GM12878 (cell line): ENCODE measurements around the gene RNU5B-1. TPM values are rescaled to one million over a fixed set of nuclear protein-coding genes. Genes with fewer than 3 reads are reported as not detected.
A peak's percentile ranks its signal among the peaks of the same experiment; 100 is the strongest.

Source experiments
- ATAC-seq: fragments of 200-7000 bp; cut with Tn5 transposase; 3 replicates; pipeline ENCODE4 v1.9.1; 2020; ENCODE audit warnings: mild to moderate bottlenecking, moderate library complexity
- BruUV-seq: library from RNA; stranded (reverse); fragments of 400-500 nt; replicated peaks from 2 replicates; lab custom pipeline; 2021; lab: Mats Ljungman, UMichigan
- CTCF ChIA-PET: fragments of 300-600 bp; sonication (Branson Sonifier 250); formaldehyde crosslinking; extraction: SDS; loops from one replicate; lab custom pipeline; 2021; ENCODE audit warnings: inconsistent platforms; lab: Yijun Ruan, JAX
- POLR2A ChIA-PET: fragments of 350-600 bp; formaldehyde crosslinking; extraction: SDS; loops from one replicate; lab custom pipeline; 2021; ENCODE audit warnings: inconsistent platforms; lab: Charles Lee
- RAD21 ChIA-PET: fragments of 300-600 bp; sonication (Branson Sonifier 250); formaldehyde crosslinking; loops from one replicate; lab custom pipeline; 2023; ENCODE audit warnings: antibody characterized with exemption; ENCODE audit not compliant: unreplicated experiment; lab: Charles Lee
- SMC1A ChIA-PET: fragments of 300-600 bp; sonication (Branson Sonifier 250); formaldehyde crosslinking; loops from one replicate; lab custom pipeline; 2023; ENCODE audit not compliant: unreplicated experiment, uncharacterized antibody; lab: Charles Lee
- DNase-seq: peaks from one replicate; pipeline ENCODE4 v3.0.0-alpha.2; 2011; ENCODE audit warnings: low read depth, low spot score
- FAIRE-seq: peaks from 3 replicates; lab custom pipeline; 2011; peaks lifted over from hg19 to GRCh38; lab: Jason Lieb, UNC
- H2AFZ ChIP-seq: 2 replicates; pipeline ENCODE4 v1.6.0; 2011; ENCODE audit warnings: low read depth, low read length, control low read depth; ENCODE audit not compliant: control insufficient read depth
- H3K27ac ChIP-seq: 2 replicates; pipeline ENCODE4 v1.5.1; 2011; ENCODE audit warnings: control low read depth; ENCODE audit not compliant: control insufficient read depth, insufficient read depth
- H3K27me3 ChIP-seq, 2 experiments: replicated peaks in 1 of 2; 2 replicates each; pipeline versions ENCODE4 v1.6.0 to v1.6.1; 2011; ENCODE audit warnings: low read length in 1 of 2; ENCODE audit not compliant: control insufficient read depth in 2 of 2, insufficient read depth in 2 of 2
- H3K36me3 ChIP-seq, 2 experiments: 2 replicates each; pipeline ENCODE4 v1.5.1; 2011; ENCODE audit warnings: low read length in 1 of 2; ENCODE audit not compliant: control insufficient read depth in 2 of 2, insufficient read depth in 2 of 2
- H3K4me1 ChIP-seq: 2 replicates; pipeline ENCODE4 v1.6.1; 2011; ENCODE audit warnings: mild to moderate bottlenecking, low read length, moderate library complexity, mixed read lengths; ENCODE audit not compliant: control insufficient read depth, insufficient read depth
- H3K4me2 ChIP-seq: 2 replicates; pipeline ENCODE4 v1.6.0; 2011; ENCODE audit warnings: control low read depth; ENCODE audit not compliant: control insufficient read depth, insufficient read depth
- H3K4me3 ChIP-seq: fragments of 200-600 bp; sonication (generic); 2 replicates; pipeline ENCODE4 v1.5.1; 2016
- H3K79me2 ChIP-seq: 2 replicates; pipeline ENCODE4 v1.6.0; 2011; ENCODE audit warnings: low read length; ENCODE audit not compliant: control insufficient read depth, insufficient read depth
- H3K9ac ChIP-seq: 2 replicates; pipeline ENCODE4 v1.8.0; 2011; ENCODE audit warnings: low read length, control low read depth, mixed read lengths; ENCODE audit not compliant: control insufficient read depth, insufficient read depth
- H3K9me3 ChIP-seq: replicated peaks from 3 replicates; pipeline ENCODE4 v1.5.1; 2011; ENCODE audit warnings: mild to moderate bottlenecking, low read length; ENCODE audit not compliant: control insufficient read depth, insufficient read depth
- H4K20me1 ChIP-seq: 2 replicates; pipeline ENCODE4 v1.6.0; 2011; ENCODE audit not compliant: control insufficient read depth, insufficient read depth
- FOXM1 ChIP-seq: IDR thresholded peaks from 2 replicates; pipeline ENCODE4 v1.6.1; 2012; ENCODE audit warnings: low read depth, mild to moderate bottlenecking, inconsistent platforms, low read length, moderate library complexity
- IKZF2 ChIP-seq, 2 experiments: fragments of 450-650 bp; IDR thresholded peaks; 2 replicates each; pipeline ENCODE4 v1.6.1; 2017; ENCODE audit warnings: mild to moderate bottlenecking in 2 of 2, moderate library complexity in 2 of 2
- PBX3 ChIP-seq: IDR thresholded peaks from 2 replicates; pipeline ENCODE4 v1.6.1; 2011; ENCODE audit warnings: mild to moderate bottlenecking, low read depth, low read length, moderate library complexity; ENCODE audit not compliant: insufficient replicate concordance
- RUNX3 ChIP-seq: IDR thresholded peaks from 2 replicates; pipeline ENCODE4 v1.6.1; 2012; ENCODE audit warnings: low read length, inconsistent platforms
- SPI1 ChIP-seq: IDR thresholded peaks from 2 replicates; pipeline ENCODE4 v1.6.1; 2011; ENCODE audit warnings: low read depth, mild to moderate bottlenecking, low read length, moderate library complexity, borderline replicate concordance; ENCODE audit not compliant: insufficient read depth
- SREBF2 ChIP-seq: IDR thresholded peaks from 2 replicates; pipeline ENCODE4 v1.6.1; 2012; ENCODE audit warnings: mild to moderate bottlenecking, low read length
- USF2 ChIP-seq: IDR thresholded peaks from 2 replicates; pipeline ENCODE4 v1.6.1; 2011; ENCODE audit warnings: low read depth, low read length, improper control_type of control experiment, borderline replicate concordance
- ZNF384 ChIP-seq: IDR thresholded peaks from 2 replicates; pipeline ENCODE4 v1.6.1; 2012; ENCODE audit warnings: low read depth, mild to moderate bottlenecking, low read length, improper control_type of control experiment, borderline replicate concordance
- WGBS: methylation state at CpG from one replicate; pipeline ENCODE4 v1.1.6; 2016; ENCODE audit warnings: low lambda C conversion rate; ENCODE audit not compliant: insufficient replicate concordance, insufficient coverage; ENCODE audit errors: missing lambda C conversion rate; 5-methylcytosine and 5-hydroxymethylcytosine counted together
- in situ Hi-C: fragments of 300-500 bp; cut with MboI; formaldehyde crosslinking; loops from 9 replicates; pipeline ENCODE4 v1.14.3; 2018; ENCODE audit warnings: mixed read lengths
- intact Hi-C: fragments of 100-400 bp; cut with micrococcal nuclease; formaldehyde crosslinking; loops from one replicate; pipeline ENCODE4 v1.14.2; 2022; ENCODE audit not compliant: unreplicated experiment
- polyA plus RNA-seq, 11 experiments: library from polyadenylated mRNA; depleted of rRNA in 4 of 11; unstranded in 6 of 11; stranded (reverse) in 5 of 11; fragments of >200 nt; fragmentation: Nextera tagmentation in 4 of 11; fragmentation: Illumina TruSeq in 1 of 11; extraction: Ambion mirVana in 4 of 11; extraction: Trizol in 1 of 11; gene quantifications; 1 replicate in 1 of 11; 2 replicates in 10 of 11; pipeline versions ENCODE4 v1.2.1 to v1.2.3, GENCODE V29; 2011 to 2016; ENCODE audit warnings: inconsistent platforms in 2 of 11, missing spikeins in 2 of 11, low read depth in 1 of 11
- total RNA-seq, 4 experiments: library from RNA; depleted of rRNA in 3 of 4; stranded (reverse); fragments of >200 nt in 3 of 4; fragmentation: Illumina TruSeq in 1 of 4; extraction: Trizol in 1 of 4; gene quantifications; 2 replicates each; pipeline versions ENCODE4 v1.2.1 to v1.2.3, GENCODE V29; 2013 to 2021
- TF ChIP-seq, protein P1 (sequence below): IDR thresholded peaks from 2 replicates; pipeline ENCODE4 v1.6.1; 2012; ENCODE audit warnings: improper control_type of control experiment, low read depth, low read length; ENCODE audit not compliant: insufficient replicate concordance

Gene RNU5B-1
- total and polyA plus RNA-seq, 10 of the 15 experiments (the other 5 are each of a cell fraction or from before 2014, with no cell fraction given), result 19.1 TPM; not detected in 9

DNA sequence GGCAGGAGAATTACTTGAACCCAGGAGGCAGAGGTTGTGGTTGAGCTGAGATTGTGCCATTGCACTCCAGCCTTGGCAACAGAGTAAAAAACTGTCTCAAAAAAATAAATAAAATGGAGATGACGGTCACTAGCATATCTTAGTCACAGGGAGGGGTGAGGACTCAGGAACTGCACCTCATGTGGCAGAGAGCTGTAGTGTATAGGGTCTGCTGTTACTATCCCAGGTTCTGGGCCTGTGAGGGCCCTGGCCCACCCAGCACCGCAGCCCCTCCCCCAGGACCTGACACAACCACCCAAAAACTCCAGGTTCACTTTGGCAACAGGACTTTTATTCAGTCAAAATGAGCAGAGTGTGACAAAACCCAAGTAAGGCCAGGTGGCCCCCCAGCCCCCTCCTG lies 22.3 kb downstream of the RNU5B-1 start (continued):
- no peak for TF ChIP-seq PBX3
- no peak for TF ChIP-seq RUNX3

DNA sequence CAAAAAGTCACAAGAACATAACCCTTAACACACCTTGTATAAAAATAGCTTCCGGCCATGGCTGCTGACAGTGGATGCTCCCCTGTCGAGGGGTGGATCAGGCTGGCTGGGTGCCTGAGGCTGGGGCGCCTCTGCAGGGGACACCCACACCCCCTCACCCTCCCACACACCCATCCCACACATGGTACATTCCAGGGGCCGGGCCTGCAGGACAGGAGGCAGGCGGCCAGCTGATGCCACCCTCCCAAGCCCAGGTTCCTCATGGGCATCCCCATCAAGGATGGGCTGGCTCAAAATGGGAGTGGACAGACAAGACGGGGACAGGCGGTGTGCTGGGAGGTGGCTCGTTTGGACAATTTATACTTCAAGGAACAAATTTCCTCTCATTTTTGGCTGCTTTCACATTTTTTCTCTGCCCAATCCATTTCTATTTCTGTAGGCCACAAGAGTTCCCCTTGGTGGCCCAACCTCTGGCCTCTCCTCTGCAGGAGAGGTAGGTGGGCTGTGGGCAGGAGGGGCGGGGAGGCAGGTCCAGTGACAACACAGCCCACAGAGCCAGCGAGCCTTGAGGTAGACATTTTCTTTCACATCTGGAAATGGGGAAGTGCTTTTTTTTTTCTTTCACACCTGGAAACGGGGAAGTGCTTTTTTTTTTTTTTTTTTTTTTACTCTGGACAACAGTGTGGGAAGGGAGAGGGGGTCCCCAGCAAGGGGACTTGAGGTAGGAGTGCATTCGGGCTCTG lies 23.3 kb downstream of the RNU5B-1 start:
- FAIRE-seq, result no peak
- H3K27me3 ChIP-seq, result no peaks in the 10 kb centered on the region; a peak in 1 of 4 replicates
- no peak overlapping the region for H3K27ac ChIP-seq
- no peaks in the 10 kb centered on the region for H3K79me2 ChIP-seq
- H3K4me1 ChIP-seq, result no peaks in the 10 kb centered on the region
- H3K4me2 ChIP-seq, result no peak overlapping the region
- no TSS peak for BruUV-seq
- no peak for DNase-seq
- 14% methylated on average over 11 of the region's 12 CpGs for WGBS
- in situ Hi-C loops, result no loop called here
- POLR2A ChIA-PET, result interaction anchor here (0.6 kb wide), 1 partner anchor 1530 kb away, joined by 5 read pairs; no protein-coding TSS in a partner anchor
- RAD21 ChIA-PET, result interaction anchor here (1.1 kb wide), 1 partner anchor 13 kb away, joined by 3 read pairs; no protein-coding TSS in a partner anchor
- no peak overlapping the region for H3K4me3 ChIP-seq
- CTCF ChIA-PET, result interaction anchor here (1.4 kb wide), 1 partner anchor 57 kb away, joined by 5 read pairs; no protein-coding TSS in a partner anchor
- H4K20me1 ChIP-seq, result no peaks in the 10 kb centered on the region
- TF ChIP-seq ZNF384 (peak; percentile 74), SREBF2 (no peak), USF2 (no peak), FOXM1 (no peak), SPI1 (peak; percentile 71; the same call in 1 of the 2 replicates), IKZF2 (IDR thresholded peaks at IDR 0.05) (0 out of 4 replicates have a peak, but pooled peaks of 1 of the 2 experiments have one; percentile 11), RUNX3 (no peak)
- TF ChIP-seq, protein P1, sequence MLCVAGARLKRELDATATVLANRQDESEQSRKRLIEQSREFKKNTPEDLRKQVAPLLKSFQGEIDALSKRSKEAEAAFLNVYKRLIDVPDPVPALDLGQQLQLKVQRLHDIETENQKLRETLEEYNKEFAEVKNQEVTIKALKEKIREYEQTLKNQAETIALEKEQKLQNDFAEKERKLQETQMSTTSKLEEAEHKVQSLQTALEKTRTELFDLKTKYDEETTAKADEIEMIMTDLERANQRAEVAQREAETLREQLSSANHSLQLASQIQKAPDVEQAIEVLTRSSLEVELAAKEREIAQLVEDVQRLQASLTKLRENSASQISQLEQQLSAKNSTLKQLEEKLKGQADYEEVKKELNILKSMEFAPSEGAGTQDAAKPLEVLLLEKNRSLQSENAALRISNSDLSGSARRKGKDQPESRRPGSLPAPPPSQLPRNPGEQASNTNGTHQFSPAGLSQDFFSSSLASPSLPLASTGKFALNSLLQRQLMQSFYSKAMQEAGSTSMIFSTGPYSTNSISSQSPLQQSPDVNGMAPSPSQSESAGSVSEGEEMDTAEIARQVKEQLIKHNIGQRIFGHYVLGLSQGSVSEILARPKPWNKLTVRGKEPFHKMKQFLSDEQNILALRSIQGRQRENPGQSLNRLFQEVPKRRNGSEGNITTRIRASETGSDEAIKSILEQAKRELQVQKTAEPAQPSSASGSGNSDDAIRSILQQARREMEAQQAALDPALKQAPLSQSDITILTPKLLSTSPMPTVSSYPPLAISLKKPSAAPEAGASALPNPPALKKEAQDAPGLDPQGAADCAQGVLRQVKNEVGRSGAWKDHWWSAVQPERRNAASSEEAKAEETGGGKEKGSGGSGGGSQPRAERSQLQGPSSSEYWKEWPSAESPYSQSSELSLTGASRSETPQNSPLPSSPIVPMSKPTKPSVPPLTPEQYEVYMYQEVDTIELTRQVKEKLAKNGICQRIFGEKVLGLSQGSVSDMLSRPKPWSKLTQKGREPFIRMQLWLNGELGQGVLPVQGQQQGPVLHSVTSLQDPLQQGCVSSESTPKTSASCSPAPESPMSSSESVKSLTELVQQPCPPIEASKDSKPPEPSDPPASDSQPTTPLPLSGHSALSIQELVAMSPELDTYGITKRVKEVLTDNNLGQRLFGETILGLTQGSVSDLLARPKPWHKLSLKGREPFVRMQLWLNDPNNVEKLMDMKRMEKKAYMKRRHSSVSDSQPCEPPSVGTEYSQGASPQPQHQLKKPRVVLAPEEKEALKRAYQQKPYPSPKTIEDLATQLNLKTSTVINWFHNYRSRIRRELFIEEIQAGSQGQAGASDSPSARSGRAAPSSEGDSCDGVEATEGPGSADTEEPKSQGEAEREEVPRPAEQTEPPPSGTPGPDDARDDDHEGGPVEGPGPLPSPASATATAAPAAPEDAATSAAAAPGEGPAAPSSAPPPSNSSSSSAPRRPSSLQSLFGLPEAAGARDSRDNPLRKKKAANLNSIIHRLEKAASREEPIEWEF, result no peak
- TF ChIP-seq, all 136 proteins: peak for 3
- intact Hi-C loops, result no loop called here
- Histone ChIP-seq H2AFZ (no peak overlapping the region), H3K9me3 (no peaks in the 10 kb centered on the region), H3K9ac (no peak overlapping the region), H3K36me3 (no peaks in the 10 kb centered on the region)
- peak; percentile 29; the same call in 1 of the 3 replicates for ATAC-seq
- SMC1A ChIA-PET, result no interaction called here
